ENCODE results near the gene PPTC7.

PPTC7 gene

DNA sequence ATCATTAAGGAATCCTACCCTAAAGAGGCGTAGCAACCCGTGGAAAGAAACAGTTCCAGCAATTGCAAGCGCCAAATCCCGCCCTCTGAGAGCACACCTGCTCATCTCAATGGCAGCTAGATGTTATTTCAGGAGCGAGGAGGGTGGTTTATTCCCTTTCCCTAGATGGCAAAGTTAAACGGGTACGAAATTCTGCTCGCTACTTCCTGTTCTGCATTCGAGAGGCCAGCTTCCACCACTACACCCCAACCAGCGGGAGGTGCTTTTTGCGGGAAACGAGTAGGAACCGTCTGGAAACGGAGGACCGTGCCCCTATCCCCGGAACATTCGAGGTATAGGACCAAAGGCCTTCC, 81.7 kb downstream of the PPTC7 start:
- peak; percentile 69 for ATAC-seq

DNA sequence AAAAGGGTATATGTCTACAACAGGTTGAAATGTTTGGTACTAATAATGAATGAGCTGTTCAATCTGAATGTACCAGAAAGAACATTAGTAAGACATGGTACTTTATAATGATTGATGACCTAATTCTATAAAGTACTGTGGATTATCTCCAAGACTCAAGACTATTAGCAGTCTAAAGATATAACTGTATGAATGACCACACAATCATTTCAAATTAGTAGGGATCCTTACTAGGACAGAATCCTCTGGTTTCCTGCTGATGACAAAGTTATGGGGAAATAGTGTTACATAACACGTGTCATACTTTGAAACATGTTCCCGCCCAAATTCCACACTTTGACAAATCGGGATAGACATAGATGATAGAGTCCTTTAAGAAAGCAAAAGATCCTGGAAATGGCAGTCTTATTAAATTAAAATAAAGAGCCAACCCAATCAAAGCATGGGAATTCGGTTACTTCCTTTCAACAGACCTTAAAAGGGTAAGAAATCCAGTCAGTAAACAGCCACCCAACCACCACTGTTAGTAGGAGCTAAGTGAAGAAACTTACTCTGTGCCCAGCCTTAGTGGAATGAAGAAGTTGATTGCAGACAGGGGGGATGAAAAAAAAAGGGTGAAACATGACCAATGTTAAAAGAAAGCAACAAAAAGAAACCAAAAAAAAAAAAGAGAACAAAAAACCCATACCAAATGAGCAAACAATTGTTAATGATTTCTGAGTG, 84.0 kb downstream of the PPTC7 start:
- TF ChIP-seq PATZ1 (CRISPR knock-in tag; IDR thresholded peaks at IDR 0.05; ENCODE audit: borderline replicate concordance) = no peak
- TF ChIP-seq ISL1 (CRISPR knock-in tag; IDR thresholded peaks at IDR 0.05) = peak; percentile 51; the same call in 1 of the 2 replicates
- no peak for TF ChIP-seq ZNF8 (CRISPR knock-in tag; IDR thresholded peaks at IDR 0.05)
- no peak for TF ChIP-seq ZNF565 (CRISPR knock-in tag; conservative IDR thresholded peaks at IDR 0.05; ENCODE audit: low read depth)
- TF ChIP-seq TCF4 (CRISPR knock-in tag; IDR thresholded peaks at IDR 0.05; ENCODE audit: borderline replicate concordance) = no peak
- no peak for ATAC-seq

More for the DNA sequence above, 81.7 kb downstream of the PPTC7 start:
- no peak for TF ChIP-seq PPARA (CRISPR knock-in tag; IDR thresholded peaks at IDR 0.05; ENCODE audit: borderline replicate concordance)
- TF ChIP-seq BACH2 (CRISPR knock-in tag; IDR thresholded peaks at IDR 0.05; ENCODE audit: borderline replicate concordance) = no peak
- TF ChIP-seq, protein P1, sequence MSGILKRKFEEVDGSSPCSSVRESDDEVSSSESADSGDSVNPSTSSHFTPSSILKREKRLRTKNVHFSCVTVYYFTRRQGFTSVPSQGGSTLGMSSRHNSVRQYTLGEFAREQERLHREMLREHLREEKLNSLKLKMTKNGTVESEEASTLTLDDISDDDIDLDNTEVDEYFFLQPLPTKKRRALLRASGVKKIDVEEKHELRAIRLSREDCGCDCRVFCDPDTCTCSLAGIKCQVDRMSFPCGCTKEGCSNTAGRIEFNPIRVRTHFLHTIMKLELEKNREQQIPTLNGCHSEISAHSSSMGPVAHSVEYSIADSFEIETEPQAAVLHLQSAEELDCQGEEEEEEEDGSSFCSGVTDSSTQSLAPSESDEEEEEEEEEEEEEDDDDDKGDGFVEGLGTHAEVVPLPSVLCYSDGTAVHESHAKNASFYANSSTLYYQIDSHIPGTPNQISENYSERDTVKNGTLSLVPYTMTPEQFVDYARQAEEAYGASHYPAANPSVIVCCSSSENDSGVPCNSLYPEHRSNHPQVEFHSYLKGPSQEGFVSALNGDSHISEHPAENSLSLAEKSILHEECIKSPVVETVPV (CRISPR knock-in tag; IDR thresholded peaks at IDR 0.05) = no peak
- TF ChIP-seq CREB5 (CRISPR knock-in tag; IDR thresholded peaks at IDR 0.05; ENCODE audit: low read depth) = no peak
- no peak for TF ChIP-seq TOX (CRISPR knock-in tag; IDR thresholded peaks at IDR 0.05; ENCODE audit: borderline replicate concordance)
- no peak for TF ChIP-seq TCF4 (CRISPR knock-in tag; IDR thresholded peaks at IDR 0.05; ENCODE audit: borderline replicate concordance)
- no peak for TF ChIP-seq OSR1 (CRISPR knock-in tag; IDR thresholded peaks at IDR 0.05)
- TF ChIP-seq ARNTL (CRISPR knock-in tag; IDR thresholded peaks at IDR 0.05; ENCODE audit: borderline replicate concordance, low read depth) = no peak
- no peak for TF ChIP-seq RARB (CRISPR knock-in tag; IDR thresholded peaks at IDR 0.05)
- no peak for TF ChIP-seq ZC3H10 (CRISPR knock-in tag; IDR thresholded peaks at IDR 0.05)

Measured in SK-N-SH treated with all-trans-retinoic acid at 6 μM for 48 hours (cell line).